Esophagus squamous epithelium (tissue), 5 donors: ENCODE results near the gene TBR1. TPM values are rescaled to one million over a fixed set of nuclear protein-coding genes. Genes with fewer than 3 reads are reported as not detected.

ENCODE experiments used
- DNase-seq: peaks from one replicate; lab custom pipeline; 2025; lab: John Stamatoyannopoulos, UW
- H3K27ac ChIP-seq, 4 donors: fragments of 200-600 bp; sonication (generic); one replicate each; pipeline ENCODE4 v1.5.1; 2016 to 2019; ENCODE audit warnings: mild to moderate bottlenecking in 1 of 4
- H3K27me3 ChIP-seq, 4 donors: fragments of 200-600 bp; sonication (generic); 1 replicate in 3 of 4; 2 replicates in 1 of 4; pipeline versions ENCODE4 v1.5.1 to v1.6.0; 2017 to 2021; ENCODE audit warnings: antibody characterized with exemption in 1 of 4
- H3K36me3 ChIP-seq, 3 donors: fragments of 200-600 bp; sonication (generic); one replicate each; pipeline ENCODE4 v1.5.1; 2016 to 2019
- H3K4me1 ChIP-seq, 3 donors: fragments of 200-600 bp; sonication (generic); one replicate each; pipeline ENCODE4 v1.5.1; 2017 to 2019
- H3K4me3 ChIP-seq, 4 donors: fragments of 200-600 bp; sonication (generic); 1 replicate in 3 of 4; 2 replicates in 1 of 4; pipeline ENCODE4 v1.5.1; 2016 to 2019; ENCODE audit warnings: mild to moderate bottlenecking in 2 of 4, moderate library complexity in 1 of 4
- H3K9me3 ChIP-seq, 3 donors: fragments of 200-600 bp; sonication (generic); one replicate each; pipeline ENCODE4 v1.5.1; 2016 to 2019
- CTCF ChIP-seq, 6 experiments: fragments of 450-650 bp in 4 of 6; fragments of 200-600 bp in 2 of 6; sonication (generic) in 2 of 6; IDR thresholded peaks; one replicate each; pipeline ENCODE4 v1.5.1; 2016 to 2019; ENCODE audit warnings: antibody characterized with exemption in 6 of 6, mild to moderate bottlenecking in 4 of 6, moderate library complexity in 4 of 6
- POLR2A ChIP-seq, 4 donors: fragments of 450-650 bp; IDR thresholded peaks; one replicate each; pipeline ENCODE4 v1.6.1; 2017; ENCODE audit warnings: antibody characterized with exemption in 4 of 4, mild to moderate bottlenecking in 4 of 4, moderate library complexity in 3 of 4
- WGBS, 2 donors: methylation state at CpG; one replicate each; pipeline ENCODE4 v1.1.5; 2018; 5-methylcytosine and 5-hydroxymethylcytosine counted together
- intact Hi-C: fragments of 100-400 bp; cut with DNase I; formaldehyde crosslinking; loops from one replicate; pipeline ENCODE4 v1.15.0; 2022
- total RNA-seq, 4 donors: library from RNA; depleted of rRNA; stranded (reverse); fragments of >200 nt; gene quantifications; one replicate each; pipeline ENCODE4 v1.1.0, GENCODE V29; 2016
- donor health status: DM: yes; HTN: yes; CAD: no.

TBR1 gene
- total RNA-seq, 4 donors from 2014 or later = under 0.01 TPM; not detected in 3

GRCh38 chr2:161420406-161421074 lies 4.4 kb downstream of the TBR1 start:
- DNase-seq = no peak
- H3K27me3 ChIP-seq = peaks cover 21 to 100% (median 76%) of the 10 kb centered on the region in 4 donors
- intact Hi-C loops = no loop called here
- 55 to 61% methylated on average over 11 of the region's 11 CpGs for WGBS, 2 donors
- H3K36me3 ChIP-seq = no peaks in the 10 kb centered on the region
- no peaks in the 10 kb centered on the region for H3K9me3 ChIP-seq
- no peak overlapping the region for H3K4me3 ChIP-seq
- TF ChIP-seq CTCF (IDR thresholded peaks at IDR 0.05) (no peak), POLR2A (IDR thresholded peaks at IDR 0.05) (no peak)
- no peak overlapping the region for H3K27ac ChIP-seq
- peaks cover 22 to 53% (median 28%) of the 10 kb centered on the region in 3 donors for H3K4me1 ChIP-seq

GRCh38 chr2:161421686-161422085 lies 5.6 kb downstream of the TBR1 start:
- H3K4me1 ChIP-seq = peaks cover 20 to 47% (median 25%) of the 10 kb centered on the region in 3 donors
- no peak for TF ChIP-seq CTCF (IDR thresholded peaks at IDR 0.05)
- TF ChIP-seq POLR2A (IDR thresholded peaks at IDR 0.05) = no peak
- no peaks in the 10 kb centered on the region for H3K36me3 ChIP-seq
- no peak overlapping the region for H3K27ac ChIP-seq
- intact Hi-C loops = no loop called here
- H3K4me3 ChIP-seq = no peak overlapping the region
- WGBS, 2 donors = 28 to 35% methylated on average over 2 of the region's 2 CpGs
- H3K27me3 ChIP-seq = peaks cover 24 to 100% (median 77%) of the 10 kb centered on the region in 4 donors
- peaks cover 0 to 4% (median 0%) of the 10 kb centered on the region in 3 donors for H3K9me3 ChIP-seq
- DNase-seq = no peak

GRCh38 chr2:161422816-161423403 lies 6.8 kb downstream of the TBR1 start:
- 29 to 40% methylated on average over 9 of the region's 11 CpGs for whole genome bisulfite sequencing, 2 donors
- no peak for DNase-seq
- TF ChIP-seq POLR2A (IDR thresholded peaks at IDR 0.05) = no peak
- no peak for TF ChIP-seq CTCF (IDR thresholded peaks at IDR 0.05)
- Histone ChIP-seq H3K27me3 (peaks cover 26 to 100% (median 70%) of the 10 kb centered on the region in 4 donors), H3K9me3 (peaks cover 0 to 4% (median 0%) of the 10 kb centered on the region in 3 donors), H3K36me3 (no peaks in the 10 kb centered on the region), H3K4me3 (peak overlapping the region in 3 of 4 donors; percentile 23 to 64 (median 42)), H3K4me1 (peaks cover 13 to 47% (median 22%) of the 10 kb centered on the region in 3 donors), H3K27ac (no peak overlapping the region)
- intact Hi-C loops = no loop called here

- H3K9me3 ChIP-seq = peaks cover 0 to 4% (median 0%) of the 10 kb centered on the region in 3 donors
- TF ChIP-seq CTCF (IDR thresholded peaks at IDR 0.05) (no peak), POLR2A (IDR thresholded peaks at IDR 0.05) (no peak)
- H3K27me3 ChIP-seq = peaks cover 31 to 100% (median 71%) of the 10 kb centered on the region in 4 donors
- H3K36me3 ChIP-seq = no peaks in the 10 kb centered on the region
- DNase-seq = no peak
- intact Hi-C loops = no loop called here
- peaks cover 8 to 42% (median 18%) of the 10 kb centered on the region in 3 donors for H3K4me1 ChIP-seq
- peak overlapping the region; percentile 13 to 64 (median 32) for H3K4me3 ChIP-seq
- no peak overlapping the region for H3K27ac ChIP-seq
- WGBS, 2 donors = 10 to 13% methylated on average over 7 to 14 of the region's 125 CpGs
Measured at GRCh38 chr2:161423421-161424393, 7.6 kb downstream of the TBR1 start.
